ENCODE data around the gene PPP4R2.

DNA sequence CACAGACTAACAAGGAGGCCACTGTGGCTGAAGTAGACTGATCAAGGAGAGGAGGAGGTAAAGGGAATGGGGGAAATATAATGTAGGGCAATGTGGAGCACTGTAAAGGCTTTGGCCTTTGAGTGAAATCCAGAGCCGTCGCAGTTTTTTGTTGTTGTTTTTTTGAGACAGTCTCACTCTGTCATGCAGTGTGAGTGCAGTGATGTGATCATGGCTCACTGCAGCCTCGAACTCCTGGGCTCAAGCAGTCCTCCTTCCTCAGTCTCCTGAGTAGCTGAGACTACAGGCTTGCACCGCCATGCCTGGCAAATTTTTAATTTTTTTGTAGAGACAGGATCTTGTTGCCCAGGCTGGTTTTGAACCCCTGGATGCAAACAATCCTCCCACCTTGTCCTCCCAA, 32.2 kb downstream of the PPP4R2 start:
- no peak for TF ChIP-seq EZH2 (IDR thresholded peaks at IDR 0.05; ENCODE audit: borderline replicate concordance, low read length)
- TF ChIP-seq, protein P1, sequence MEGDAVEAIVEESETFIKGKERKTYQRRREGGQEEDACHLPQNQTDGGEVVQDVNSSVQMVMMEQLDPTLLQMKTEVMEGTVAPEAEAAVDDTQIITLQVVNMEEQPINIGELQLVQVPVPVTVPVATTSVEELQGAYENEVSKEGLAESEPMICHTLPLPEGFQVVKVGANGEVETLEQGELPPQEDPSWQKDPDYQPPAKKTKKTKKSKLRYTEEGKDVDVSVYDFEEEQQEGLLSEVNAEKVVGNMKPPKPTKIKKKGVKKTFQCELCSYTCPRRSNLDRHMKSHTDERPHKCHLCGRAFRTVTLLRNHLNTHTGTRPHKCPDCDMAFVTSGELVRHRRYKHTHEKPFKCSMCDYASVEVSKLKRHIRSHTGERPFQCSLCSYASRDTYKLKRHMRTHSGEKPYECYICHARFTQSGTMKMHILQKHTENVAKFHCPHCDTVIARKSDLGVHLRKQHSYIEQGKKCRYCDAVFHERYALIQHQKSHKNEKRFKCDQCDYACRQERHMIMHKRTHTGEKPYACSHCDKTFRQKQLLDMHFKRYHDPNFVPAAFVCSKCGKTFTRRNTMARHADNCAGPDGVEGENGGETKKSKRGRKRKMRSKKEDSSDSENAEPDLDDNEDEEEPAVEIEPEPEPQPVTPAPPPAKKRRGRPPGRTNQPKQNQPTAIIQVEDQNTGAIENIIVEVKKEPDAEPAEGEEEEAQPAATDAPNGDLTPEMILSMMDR (IDR thresholded peaks at IDR 0.05; ENCODE audit: low read length): no peak
